NCI-H2171 treated with DMSO at 0.1 percent for 48 hours (cell line): ENCODE results near the gene SNU13.
"Not testable (repeated sequence)": the region's sequence is repeated elsewhere in the genome, so short reads cannot be mapped to it uniquely, and the experiment has no call there.

ENCODE experiments used
- DNase-seq: peaks from one replicate; lab custom pipeline; 2025; lab: John Stamatoyannopoulos, UW

Gene SNU13

DNA sequence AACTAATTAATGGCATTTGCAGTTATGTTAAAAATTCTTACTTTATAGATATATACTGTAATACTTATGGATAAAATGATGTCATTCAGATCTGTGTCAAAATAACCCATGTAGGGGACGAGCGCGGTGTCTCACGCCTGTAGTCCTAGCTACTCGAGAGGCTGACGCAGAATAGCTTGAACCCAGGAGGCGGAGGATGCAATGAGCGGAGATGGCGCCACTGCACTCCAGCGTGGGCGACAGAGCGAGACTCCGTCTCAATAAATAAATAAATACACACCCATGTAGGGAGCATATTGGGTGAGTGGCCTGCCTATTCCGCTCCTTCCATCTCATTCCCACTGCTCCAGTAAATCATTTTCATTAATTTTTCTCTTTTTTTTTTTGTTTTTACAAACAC lies 7.1 kb downstream of the SNU13 start:
- no peak for DNase-seq

DNA sequence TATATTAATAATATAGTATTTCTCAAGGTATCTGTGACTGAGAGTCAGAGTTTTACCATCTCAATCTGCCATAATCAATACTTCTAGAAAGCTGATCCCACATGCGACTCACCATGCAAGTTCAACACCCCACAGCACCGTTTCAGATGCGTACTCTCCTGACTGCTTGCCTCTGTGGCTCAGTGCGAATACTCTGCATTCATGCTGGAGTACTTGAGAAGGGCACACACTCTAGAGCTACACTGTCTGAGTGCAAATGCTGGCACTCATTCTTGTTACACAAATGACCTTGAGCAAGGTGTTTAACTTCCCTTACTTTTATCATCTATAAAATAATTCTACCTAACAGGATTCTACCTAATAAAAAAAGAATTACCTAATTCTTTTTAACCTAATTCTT lies 12.5 kb downstream of the SNU13 start:
- DNase-seq: no peak

DNA sequence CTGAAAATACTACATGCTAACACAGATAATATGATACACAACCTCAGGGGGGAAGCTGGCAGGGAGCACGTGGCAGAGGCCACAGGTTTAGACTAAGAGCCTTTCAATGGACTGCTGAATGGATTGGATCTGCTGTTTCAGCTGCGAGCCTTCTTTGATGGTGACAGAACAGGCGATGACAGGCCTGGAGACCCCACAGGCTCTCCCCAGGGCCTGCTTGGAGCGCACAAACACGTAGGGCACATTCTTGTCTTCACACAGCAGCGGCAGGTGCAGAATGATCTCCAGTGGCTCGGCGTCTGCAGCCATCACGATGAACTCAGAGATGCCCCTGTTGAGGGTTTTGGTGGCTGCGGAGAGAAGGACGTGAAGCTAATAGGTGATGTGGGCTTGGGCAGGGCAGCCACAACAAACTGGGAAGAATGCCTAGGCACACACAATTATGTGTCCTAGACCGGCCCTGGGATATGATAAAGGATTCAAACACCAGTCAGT lies 13.8 kb downstream of the SNU13 start:
- DNase-seq: no peak

DNA sequence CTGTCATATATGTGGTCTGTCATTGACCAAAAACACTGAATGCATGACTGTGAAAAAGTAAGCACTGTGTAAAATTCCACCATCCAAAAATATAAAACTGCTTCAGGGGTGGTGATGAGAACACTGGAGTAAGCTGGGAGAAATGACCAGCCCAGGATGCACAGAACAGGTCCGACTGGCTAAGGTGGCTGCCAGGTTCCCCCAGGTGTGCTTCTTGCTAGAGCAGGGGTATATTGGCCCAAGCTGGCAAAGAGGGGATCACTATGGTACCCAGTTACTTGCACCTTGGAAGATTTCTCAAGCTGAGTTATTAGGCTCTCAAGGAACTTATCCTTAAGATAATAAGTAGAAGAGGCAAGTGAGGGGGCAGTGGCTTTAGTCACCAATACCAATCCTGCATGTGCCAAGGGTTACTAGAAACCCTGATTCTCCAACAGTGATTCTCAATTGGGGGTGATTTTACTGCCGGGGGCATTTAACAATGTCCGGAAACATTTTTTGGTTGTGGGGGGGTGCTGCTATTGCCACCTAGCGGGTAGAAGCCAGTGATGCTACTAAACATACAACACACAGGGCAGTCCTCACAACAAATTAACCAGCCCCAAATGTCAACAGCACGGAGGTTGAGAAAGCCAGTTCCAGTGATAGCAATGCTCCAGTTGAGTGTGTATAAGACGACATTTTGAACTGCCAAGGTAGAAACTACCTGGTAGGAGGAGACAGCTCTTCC lies 15.7 kb downstream of the SNU13 start:
- DNase-seq: no peak

DNA sequence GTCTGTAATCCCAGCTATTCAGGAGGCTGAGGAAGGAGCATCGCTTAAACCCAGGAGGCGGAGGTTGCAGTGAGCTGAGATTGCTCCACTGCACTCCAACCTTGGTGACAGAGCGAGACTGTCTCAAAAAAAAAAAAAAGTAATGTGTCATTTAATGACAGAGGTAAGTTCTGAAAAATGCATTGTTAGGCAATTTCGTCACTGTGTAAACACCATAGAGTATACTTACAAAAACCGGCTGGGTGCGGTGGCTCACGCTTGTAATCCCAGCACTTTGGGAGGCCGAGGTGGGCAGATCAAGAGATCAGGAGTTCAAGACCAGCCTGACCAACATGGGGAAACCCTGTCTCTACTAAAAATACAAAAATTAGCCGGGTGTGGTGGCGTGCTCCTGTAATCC lies 16.6 kb downstream of the SNU13 start:
- DNase-seq: not testable (repeated sequence)

DNA sequence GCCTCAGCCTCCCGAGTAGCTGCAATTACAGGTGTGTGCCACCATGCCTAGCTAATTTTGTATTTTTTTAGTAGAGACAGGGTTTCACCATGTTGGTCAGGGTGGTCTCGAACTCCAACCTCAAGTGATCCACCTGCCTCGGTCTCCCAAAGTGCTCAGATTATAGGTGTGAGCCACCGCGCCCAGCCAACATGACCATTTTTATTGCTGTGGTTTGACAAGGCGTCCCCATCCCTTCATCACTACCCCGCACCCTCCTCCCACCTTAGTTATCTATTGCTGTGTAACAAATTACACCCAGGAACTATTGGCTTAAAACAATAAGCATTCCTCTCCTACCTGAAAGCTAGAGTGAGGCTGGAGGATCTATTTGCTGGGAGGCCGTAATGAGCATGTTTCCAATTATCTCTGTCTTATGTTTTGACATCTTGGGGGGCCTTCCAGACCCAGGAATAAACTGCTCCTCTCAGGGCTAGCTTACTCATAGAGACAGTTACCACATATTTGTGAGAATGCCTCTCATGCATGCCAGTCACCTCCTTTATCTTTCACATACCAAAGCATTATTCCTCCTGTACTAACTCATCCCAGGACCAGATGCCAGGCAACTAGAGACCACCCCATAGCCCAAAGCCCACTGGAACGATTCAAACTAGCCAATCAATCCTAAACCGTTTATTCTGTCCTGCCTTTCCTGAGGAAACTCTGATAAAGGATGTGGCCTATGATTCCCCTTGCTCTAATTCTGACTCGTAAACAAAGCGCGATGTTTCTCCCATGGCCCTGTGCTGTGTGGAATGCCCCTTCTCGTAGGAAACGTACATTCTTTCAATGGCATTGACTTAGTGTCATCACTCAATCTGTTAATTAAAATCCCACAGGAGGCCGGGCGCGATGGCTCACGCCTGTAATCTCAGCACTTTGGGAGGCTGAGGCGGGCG lies 19.4 kb downstream of the SNU13 start:
- no peak for DNase-seq

DNA sequence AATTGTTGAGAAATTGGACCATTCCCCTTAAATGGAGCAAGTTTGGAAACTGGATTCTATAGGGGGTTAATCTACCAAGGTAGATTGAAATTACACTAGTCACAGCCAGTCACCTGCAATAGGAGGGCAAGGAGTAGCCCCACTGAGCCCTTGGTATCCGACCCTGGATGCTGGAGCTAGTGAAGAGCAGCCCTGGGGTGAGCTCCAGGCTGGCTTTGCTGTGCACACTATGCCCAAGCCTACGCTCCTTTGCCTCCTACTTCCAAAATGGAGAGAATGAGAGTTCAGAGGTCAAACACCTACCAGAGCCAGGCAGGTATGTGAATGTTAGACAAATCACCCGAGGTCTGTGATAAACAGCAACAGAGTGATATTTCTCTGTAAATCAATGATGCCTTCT lies 23.7 kb downstream of the SNU13 start:
- no peak for DNase-seq

DNA sequence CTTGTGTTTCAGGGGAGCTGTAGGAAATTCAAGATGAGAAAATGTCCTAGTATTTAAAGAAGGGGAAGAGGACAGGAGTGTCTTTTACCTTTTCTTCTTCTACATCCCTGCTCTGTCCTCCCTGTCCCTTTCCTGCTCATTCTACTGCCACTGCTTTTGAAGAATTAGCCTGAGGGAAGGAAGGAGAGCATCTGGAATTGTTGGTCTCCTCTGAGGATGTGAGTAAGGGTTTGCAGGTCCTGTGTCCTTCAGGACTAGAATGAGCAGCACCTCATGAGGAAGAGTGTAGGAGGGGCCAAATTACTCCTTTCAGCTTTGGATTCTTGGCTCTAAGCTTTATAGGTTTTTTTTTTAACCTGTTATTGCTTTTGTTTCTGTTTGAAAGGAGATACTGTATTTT lies 24.2 kb downstream of the SNU13 start:
- DNase-seq: no peak

DNA sequence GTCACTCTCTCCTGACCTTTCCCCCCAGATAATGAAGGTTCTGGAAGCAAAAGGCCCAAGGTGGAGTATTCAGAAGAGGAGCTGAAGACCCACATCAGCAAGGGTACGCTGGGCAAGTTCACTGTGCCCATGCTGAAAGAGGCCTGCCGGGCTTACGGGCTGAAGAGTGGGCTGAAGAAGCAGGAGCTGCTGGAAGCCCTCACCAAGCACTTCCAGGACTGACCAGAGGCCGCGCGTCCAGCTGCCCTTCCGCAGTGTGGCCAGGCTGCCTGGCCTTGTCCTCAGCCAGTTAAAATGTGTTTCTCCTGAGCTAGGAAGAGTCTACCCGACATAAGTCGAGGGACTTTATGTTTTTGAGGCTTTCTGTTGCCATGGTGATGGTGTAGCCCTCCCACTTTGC lies 25.1 kb downstream of the SNU13 start:
- not testable (repeated sequence) for DNase-seq

DNA sequence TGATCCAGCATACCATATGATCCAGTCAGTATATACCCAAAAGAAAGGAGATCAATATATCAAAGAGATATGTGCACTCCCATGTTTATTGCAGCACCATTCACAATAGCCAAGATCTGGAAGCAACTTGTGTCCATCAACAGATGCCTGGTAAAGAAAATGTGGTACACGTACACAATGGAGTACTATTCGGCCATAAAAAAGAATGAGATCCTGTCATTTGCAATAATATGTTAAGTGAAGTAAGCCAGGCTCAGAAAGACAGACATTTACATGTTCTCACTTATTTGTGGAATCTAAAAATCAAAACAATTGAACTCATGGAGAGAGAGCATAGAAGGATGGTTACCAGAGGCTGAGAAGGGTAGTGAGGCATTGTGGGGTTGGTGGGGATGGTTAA lies 27.0 kb downstream of the SNU13 start:
- no peak for DNase-seq

DNA sequence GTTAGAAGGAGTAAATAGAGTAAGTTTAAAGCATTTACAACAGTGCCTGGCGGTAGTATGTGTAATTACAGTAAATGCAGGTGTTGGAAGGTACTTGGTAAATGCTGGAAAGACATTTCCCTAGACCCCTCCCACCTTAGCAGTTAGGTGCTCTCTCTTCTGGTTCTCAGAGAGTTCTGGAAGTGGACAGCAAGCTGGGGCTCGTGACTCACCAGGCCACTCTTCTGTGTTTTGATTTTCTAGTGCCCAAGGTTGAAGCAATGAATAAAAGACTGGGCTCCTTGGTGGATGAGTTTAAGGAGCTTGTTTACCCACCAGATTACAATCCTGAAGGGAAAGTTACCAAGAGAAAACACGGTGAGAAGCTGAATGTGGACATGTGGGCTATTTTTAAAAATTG lies 27.6 kb downstream of the SNU13 start:
- DNase-seq: no peak

DNA sequence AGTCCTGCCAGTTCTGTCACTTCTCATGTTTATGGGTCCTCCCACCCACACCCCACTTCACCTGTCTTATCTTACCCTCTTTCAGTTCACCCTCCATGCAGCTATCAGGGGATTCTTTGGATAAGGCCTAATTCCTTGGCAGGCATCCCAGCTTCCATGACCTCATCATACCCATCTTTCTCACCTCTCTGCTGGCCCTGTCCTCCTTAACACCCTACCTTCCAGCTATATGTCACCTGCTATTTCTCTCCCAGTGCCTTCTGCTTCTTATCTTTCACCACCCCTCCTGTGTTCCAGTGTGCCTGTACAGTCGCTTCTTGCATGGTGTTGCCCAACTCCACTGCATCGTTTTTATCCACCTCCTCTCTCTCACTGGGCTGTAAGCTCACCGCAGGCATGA lies 28.3 kb downstream of the SNU13 start:
- DNase-seq: no peak

DNA sequence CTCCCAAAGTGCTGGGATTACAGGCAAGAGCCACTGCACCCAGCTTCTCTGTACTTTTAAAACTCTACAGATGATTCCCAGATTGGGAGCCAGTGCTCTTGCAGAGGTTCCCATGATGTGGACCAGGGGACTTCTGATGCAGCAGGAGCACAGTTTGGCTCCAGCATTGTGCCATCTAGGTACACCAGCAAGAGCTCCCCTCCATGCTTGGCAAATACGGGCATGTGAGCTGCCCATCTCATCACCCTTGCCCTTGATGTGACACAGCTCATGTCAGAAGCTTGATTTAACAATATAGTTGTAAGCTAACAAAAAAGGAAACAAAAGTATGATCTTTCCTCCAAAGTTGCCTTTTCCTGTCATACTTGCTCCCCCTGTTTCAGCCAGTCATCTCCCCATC lies 28.7 kb downstream of the SNU13 start:
- DNase-seq: no peak

DNA sequence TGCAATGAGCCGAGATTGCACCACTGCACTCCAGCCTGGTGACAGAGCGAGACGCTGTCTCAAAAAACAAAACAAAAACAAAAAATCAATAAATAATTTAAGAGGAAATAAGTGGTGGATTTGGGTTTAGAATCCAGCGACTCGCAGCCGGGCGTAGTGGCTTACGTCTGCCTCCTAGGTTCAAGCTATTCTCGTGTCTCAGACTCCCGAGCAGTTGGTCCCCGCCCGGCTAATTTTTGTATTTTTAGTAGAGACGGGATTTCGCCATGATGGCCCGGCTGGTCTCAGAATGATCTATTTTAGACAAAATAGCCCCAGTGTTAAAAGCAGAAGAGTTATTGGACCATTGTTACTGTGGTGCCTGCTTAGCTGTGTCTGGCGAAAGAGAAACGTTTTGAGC lies 29.8 kb downstream of the SNU13 start:
- DNase-seq: no peak

DNA sequence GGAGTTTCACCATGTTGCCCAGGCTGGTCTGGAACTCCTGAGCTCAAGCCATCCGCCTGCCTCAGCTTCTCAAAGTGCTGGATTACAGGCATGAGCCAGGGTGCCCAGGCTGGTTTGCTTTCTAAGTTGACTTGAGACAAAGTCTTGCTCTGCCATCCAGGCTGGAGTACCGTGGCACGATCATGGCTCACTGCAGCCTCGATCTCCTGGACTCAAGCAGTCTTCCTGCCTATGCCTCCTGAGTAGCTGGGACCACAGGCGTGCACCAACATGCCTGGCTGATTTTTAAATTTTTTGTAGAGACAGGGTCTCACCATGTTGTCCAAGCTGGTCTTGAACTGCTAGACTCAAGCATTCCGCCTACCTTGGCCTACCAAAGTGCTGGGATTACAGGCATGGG lies 31.0 kb downstream of the SNU13 start:
- no peak for DNase-seq

DNA sequence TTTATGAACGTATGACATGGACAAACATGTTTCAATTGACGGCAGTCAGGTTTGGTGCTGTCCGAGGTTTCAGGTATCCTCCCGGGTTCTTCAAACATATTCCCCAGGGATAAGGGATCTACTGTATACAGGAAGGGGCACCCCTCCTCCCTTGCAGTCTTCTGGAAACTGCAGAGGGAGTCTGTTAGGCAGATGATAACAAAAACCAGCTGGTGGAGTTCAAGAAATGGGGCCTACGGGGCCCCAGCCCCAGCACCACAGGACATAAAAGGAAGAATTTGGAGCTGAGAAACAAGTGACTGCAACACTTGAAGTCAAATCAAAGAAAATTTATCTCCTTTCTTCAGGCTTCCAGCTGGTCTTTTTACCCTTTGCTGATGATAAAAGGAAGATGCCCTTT lies 32.1 kb downstream of the SNU13 start:
- peak; percentile 30 for DNase-seq

DNA sequence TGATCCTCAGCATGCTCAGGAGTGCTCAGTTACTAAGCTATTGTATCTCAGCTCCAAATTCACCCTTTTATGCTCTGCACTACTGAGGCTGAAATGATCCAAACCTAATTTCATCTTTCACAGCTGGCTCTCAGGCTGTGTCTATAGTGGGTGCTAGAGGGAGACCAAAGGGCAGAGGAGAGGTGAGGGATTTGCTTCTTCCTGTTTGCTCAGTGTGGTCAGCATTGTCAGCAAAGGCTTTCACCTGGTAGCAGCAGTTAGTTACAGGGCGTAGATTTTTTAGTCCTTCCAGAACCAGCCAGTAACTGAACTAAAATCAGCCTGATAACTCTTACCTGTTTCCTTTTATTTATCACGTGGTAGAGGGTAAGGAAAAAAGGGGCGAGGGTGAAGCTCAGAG lies 34.3 kb downstream of the SNU13 start:
- no peak for DNase-seq

DNA sequence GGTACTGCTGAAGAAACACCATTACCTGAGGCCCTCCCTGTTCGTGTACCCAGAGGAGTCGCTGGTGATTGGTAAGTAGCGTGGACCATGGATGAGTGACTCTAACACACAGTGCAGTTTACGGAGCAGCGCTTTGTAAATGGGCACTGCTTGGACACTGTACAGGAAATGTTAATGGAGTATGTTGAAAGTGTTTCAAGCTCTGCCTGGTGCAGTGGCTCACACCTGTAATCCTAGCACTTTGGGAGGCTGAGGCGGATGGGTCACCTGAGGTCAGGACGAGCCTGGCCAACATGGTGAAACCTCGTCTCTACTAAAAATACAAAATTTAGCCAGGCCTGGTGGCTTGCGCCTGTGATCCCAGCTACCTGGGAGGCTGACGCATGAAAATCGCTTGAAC lies 37.8 kb downstream of the SNU13 start:
- no peak for DNase-seq

DNA sequence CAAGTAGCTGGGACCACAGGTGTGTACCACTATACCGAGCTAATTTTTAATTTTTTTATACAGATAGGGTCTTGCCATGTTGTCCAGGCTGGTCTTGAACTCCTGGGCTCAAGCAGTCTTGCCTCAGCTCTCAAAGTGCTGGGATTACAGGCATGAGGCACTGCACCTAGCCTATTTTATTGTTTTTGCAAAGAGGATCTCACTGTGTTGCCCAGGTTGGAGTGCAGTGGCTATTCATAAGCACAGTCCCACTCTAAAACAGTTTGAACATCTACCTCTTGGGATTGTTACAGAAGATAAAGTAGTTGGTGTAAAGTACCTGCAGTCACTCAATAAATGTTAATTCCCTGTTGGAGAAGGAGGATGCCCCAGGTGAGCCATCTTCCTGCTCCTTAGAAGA lies 38.4 kb downstream of the SNU13 start:
- no peak for DNase-seq

DNA sequence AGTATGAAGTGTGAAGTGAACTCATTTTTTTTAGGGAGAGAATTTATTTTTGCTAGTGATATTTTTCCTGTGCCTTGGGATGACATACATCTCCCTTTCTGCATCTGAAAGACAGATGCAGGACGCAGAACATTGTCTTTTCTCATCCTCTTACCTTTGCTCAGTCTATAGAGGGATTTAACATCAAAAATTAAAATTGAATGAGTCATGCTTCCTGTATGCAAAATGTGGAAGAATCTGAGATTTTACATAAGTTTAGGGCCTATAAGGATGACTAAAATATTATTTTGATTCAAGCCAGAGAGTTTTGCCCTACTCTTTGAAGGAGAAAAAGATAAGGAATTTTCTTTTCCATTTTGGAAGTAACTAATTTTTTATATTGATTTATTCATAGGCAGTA lies 40.2 kb downstream of the SNU13 start:
- no peak for DNase-seq

DNA sequence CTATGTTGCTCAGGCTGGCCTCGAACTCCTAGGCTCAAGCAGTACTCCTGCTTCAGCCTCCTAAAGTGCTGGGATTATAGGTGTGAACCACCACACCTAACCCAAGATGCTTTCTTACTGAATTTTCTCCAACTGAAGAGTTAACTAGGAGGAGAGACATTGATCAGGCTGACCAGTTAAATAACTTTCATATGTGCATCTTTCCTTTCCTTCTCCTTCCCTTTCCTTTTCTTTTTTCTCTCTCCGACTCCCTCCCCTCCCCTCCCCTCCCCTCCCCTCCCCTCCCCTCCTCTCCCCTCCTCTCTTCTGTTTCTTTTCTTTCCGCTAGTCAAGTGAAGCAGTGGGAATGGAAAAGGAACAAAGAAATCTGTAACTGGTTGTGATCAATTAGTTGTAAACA lies 40.9 kb downstream of the SNU13 start:
- DNase-seq: no peak

DNA sequence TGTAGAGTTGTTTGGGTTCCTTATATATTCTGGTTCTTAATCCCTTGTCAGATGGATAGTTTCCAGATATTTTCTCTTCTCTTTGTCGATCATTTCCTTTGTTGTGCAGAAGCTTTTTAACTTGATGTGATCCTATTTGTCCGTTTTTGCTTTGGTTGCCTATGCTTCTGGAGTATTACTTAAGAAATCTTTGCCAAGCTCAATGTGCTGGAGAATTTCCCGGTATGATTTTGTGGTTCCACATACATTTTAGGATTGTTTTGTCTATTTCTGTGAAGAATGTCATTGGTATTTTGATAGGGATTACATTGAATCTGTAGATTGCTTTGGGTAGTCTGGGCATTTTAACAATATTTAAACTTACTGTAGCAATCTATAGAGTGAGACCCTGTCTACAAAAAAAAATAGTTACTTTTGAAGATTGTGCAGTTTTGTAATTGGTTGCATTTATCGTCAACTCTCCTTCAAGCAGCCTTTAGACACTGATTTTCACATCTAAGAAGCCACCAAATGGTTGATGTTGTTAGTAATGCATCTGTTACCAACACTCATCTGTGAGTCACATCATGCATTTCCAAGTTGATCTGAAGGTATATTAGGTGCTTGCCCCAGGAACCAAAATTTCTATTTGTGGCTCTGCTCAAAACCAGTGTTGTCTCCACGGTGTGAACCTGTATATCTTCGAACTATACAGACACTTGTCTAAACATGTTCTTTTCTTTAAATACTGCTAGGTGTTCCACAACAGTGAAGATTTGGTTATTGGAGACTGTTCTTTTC lies 46.1 kb downstream of the SNU13 start:
- DNase-seq: no peak

DNA sequence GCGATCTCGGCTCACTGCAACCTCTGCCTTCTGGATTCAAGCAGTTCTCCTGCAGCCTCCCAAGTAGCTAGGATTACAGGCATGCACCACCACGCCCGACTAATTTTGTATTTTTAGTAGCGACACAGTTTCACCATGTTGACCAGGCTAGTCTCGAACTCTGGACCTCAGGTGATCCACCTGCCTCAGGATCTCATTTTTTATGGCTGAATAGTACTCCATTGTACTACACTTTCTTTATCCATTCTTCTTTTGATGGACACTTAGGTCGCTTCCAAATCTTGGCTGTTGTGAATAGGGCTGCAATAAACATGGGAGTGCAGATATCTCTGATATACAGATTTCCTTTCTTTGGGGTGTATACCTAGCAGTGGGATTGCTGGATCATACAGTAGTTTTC lies 46.8 kb downstream of the SNU13 start:
- no peak for DNase-seq
